ENCODE data around the gene FOXK1. TPM values are rescaled to one million over a fixed set of nuclear protein-coding genes. Genes with fewer than 3 reads are reported as not detected.
A peak's percentile ranks its signal among the peaks of the same experiment; 100 is the strongest.

The FOXK1 gene
- total and polyA plus RNA-seq, 9 donors, result 5.8 to 43.9 (median 32.6) TPM

DNA sequence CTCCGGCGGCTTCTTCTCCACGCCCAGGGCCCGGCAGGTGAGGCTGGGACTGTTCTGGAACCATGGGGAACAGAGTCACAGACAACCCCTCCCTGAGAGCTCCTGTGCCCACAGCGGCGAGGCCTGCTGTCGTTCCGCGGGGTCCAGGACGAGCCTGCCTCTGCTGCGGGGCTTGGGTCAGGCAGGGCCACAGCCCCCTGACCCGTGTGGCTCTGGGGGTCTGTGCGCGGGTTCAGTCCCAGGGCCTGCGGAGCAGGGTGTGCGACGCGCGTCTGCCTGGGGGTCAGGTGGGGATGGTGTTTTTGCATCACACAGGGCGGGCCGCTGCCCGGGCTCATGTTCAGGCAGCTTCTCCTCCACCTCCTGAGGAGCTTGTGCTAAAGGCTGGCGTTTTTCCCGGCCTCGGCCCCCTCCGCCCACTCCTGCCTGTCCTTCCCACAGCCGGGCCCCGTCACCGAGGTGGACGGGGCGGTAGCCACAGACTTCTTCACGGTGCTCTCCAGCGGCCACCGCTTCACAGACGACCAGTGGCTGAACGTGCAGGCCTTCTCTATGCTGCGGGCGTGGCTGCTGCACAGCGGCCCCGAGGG, 101.8 kb downstream of the FOXK1 start:
- Histone ChIP-seq H3K4me3 (no peak overlapping the region), H3K9me3 (no peaks in the 10 kb centered on the region), H3K36me3 (no peaks in the 10 kb centered on the region), H3K27me3 (no peaks in the 10 kb centered on the region), H3K27ac (no peak overlapping the region), H3K4me1 (ENCODE audit: insufficient read depth) (no peaks in the 10 kb centered on the region)
- WGBS, 3 donors, result 67 to 73% (median 71%) methylated on average over 37 to 40 of the region's 40 CpGs
- intact Hi-C loops (cut with DNase I), result no loop called here
- TF ChIP-seq POLR2A (IDR thresholded peaks at IDR 0.05) (no peak), EP300 (IDR thresholded peaks at IDR 0.05) (no peak)
- TF ChIP-seq, protein P1, sequence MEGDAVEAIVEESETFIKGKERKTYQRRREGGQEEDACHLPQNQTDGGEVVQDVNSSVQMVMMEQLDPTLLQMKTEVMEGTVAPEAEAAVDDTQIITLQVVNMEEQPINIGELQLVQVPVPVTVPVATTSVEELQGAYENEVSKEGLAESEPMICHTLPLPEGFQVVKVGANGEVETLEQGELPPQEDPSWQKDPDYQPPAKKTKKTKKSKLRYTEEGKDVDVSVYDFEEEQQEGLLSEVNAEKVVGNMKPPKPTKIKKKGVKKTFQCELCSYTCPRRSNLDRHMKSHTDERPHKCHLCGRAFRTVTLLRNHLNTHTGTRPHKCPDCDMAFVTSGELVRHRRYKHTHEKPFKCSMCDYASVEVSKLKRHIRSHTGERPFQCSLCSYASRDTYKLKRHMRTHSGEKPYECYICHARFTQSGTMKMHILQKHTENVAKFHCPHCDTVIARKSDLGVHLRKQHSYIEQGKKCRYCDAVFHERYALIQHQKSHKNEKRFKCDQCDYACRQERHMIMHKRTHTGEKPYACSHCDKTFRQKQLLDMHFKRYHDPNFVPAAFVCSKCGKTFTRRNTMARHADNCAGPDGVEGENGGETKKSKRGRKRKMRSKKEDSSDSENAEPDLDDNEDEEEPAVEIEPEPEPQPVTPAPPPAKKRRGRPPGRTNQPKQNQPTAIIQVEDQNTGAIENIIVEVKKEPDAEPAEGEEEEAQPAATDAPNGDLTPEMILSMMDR (IDR thresholded peaks at IDR 0.05), result no peak
- peak in 1 of 5 donors; percentile 41 for DNase-seq

DNA sequence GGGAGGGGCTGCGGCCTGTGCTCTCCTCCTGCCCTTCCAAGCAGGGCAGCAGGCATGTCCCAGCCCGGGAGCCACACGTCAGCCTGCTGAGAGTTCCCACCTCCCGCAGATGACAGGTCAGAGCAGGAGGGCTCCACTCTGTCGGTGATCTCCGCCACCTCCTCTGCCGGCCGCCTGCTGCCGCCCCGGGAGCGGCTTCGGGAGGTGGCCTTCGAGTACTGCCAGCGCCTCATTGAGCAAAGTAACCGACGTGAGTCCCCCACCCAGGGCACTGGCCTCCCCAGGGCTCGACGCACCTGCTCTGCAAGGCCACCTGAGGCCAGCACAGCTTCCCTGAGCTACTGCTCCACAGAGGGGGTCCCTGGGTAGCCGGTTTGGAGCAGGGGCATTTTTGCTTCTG, 102.7 kb downstream of the FOXK1 start:
- H3K27ac ChIP-seq, result no peak overlapping the region
- intact Hi-C loops (cut with DNase I), result no loop called here
- H3K4me1 ChIP-seq (ENCODE audit: insufficient read depth), result no peaks in the 10 kb centered on the region
- H3K27me3 ChIP-seq, result no peaks in the 10 kb centered on the region
- no peak for DNase-seq
- WGBS, 3 donors, result 88 to 90% (median 89%) methylated on average over 13 to 19 of the region's 19 CpGs
- no peaks in the 10 kb centered on the region for H3K36me3 ChIP-seq
- no peaks in the 10 kb centered on the region for H3K9me3 ChIP-seq
- TF ChIP-seq POLR2A (IDR thresholded peaks at IDR 0.05) (no peak), EP300 (IDR thresholded peaks at IDR 0.05) (no peak)
- TF ChIP-seq, protein P1 (IDR thresholded peaks at IDR 0.05), result no peak
- no peak overlapping the region for H3K4me3 ChIP-seq

DNA sequence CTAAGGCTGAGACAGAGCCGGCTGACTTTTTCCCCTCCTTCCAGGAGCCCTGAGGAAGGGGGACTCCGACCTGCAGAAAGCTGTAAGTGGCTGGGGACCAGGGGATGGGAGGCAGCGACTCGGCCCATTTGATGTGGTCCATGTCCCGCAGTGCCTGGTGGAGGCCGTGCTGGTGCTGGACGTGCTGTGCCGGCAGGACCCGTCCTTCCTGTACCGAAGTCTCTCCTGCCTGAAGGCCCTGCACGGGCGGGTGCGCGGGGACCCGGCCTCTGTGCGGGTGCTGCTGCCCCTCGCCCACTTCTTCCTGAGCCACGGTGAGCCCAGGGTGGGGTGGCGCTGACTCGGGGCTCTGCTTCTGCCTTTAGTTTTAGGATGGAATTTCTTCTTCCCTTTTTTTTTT, 103.3 kb downstream of the FOXK1 start:
- Histone ChIP-seq H3K9me3 (no peaks in the 10 kb centered on the region), H3K4me3 (no peak overlapping the region), H3K4me1 (ENCODE audit: insufficient read depth) (no peaks in the 10 kb centered on the region), H3K27ac (no peak overlapping the region), H3K36me3 (no peaks in the 10 kb centered on the region), H3K27me3 (no peaks in the 10 kb centered on the region)
- TF ChIP-seq, protein P1 (IDR thresholded peaks at IDR 0.05), result no peak
- TF ChIP-seq EP300 (IDR thresholded peaks at IDR 0.05), result no peak
- TF ChIP-seq POLR2A (IDR thresholded peaks at IDR 0.05), result no peak
- 85 to 94% (median 88%) methylated on average over 20 of the region's 20 CpGs for WGBS, 3 donors
- no peak for DNase-seq
- intact Hi-C loops (cut with DNase I), result no loop called here

DNA sequence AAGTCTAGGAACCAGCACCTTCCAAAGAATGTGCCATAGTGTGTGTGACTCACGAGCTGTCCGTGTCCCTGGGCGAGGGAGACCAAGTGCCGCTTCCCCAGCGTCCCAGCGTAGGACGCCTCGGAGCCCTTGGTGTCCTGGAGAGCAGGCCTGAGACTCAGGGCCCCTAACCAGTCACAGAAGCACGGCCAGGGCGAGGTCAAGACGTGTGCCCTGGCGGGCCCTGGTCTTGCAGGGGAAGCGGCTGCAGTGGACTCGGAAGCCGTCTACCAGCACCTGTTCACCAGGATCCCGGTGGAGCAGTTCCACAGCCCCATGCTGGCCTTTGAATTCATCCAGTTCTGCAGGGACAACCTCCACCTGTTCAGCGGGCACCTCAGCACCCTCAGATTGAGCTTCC, 103.9 kb downstream of the FOXK1 start:
- H3K4me1 ChIP-seq (ENCODE audit: insufficient read depth), result no peaks in the 10 kb centered on the region
- no peaks in the 10 kb centered on the region for H3K36me3 ChIP-seq
- no peaks in the 10 kb centered on the region for H3K27me3 ChIP-seq
- H3K4me3 ChIP-seq, result no peak overlapping the region
- no peak overlapping the region for H3K27ac ChIP-seq
- H3K9me3 ChIP-seq, result no peaks in the 10 kb centered on the region
- 90 to 94% (median 91%) methylated on average over 17 of the region's 17 CpGs for WGBS, 3 donors
- TF ChIP-seq, protein P1 (IDR thresholded peaks at IDR 0.05), result no peak
- no peak for TF ChIP-seq EP300 (IDR thresholded peaks at IDR 0.05)
- intact Hi-C loops (cut with DNase I), result no loop called here
- no peak for DNase-seq

All from ovary (tissue), 9 donors.